ENCODE data around the gene CCDC177. TPM values are rescaled to one million over a fixed set of nuclear protein-coding genes. Genes with fewer than 3 reads are reported as not detected.

The CCDC177 gene
- total and polyA plus RNA-seq, 2 experiments from 2014 or later: not detected

DNA sequence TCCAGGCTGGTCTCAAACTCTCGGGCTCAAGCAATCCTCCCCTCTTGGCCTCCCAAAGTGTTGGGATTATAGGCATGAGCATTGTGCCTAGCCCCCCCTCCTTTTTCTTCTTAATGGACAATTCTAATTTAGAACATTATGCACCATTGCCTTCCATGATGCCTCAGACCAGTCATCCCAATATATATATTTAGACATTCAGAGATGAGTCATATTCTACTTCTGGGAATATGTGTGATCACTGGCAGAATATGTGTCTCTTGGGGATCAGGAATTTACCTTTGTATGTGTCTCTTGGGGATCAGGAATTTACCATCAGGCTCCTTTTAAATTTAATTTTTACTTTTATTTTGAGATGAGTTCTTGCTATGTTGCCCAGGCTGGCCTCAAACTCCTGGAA is 7.5 kb upstream of the CCDC177 start:
- no peak overlapping the region for H3K27ac ChIP-seq
- no peaks in the 10 kb centered on the region for H3K9me3 ChIP-seq (ENCODE audit: low read depth)
- H3K36me3 ChIP-seq (ENCODE audit: low read depth): no peaks in the 10 kb centered on the region
- no peaks in the 10 kb centered on the region for H3K9me2 ChIP-seq (ENCODE audit: insufficient read depth)
- no peak overlapping the region for H3K9ac ChIP-seq
- no peak overlapping the region for H3K4me3 ChIP-seq
- H3K27me3 ChIP-seq (replicated peaks; ENCODE audit: insufficient read depth): 0 out of 2 replicates have a peak, but pooled peaks cover under 1% of the 10 kb centered on the region
- in situ Hi-C loops (cut with MboI): loop anchor here (10.0 to 25.0 kb wide), 2 partner anchors 143 to 455 kb away; no protein-coding TSS in a partner anchor
- peak; percentile 73 for DNase-seq
- peaks cover 15% of the 10 kb centered on the region; the same call in 1 of the 2 replicates for H3K4me1 ChIP-seq (ENCODE audit: insufficient read depth)
- H4K20me1 ChIP-seq (ENCODE audit: insufficient read depth): no peaks in the 10 kb centered on the region
- 88 to 96% methylated on average over 1 of the region's 1 CpG for WGBS, 2 experiments (ENCODE audit: low coverage in 1 of 2, low lambda C conversion rate in 2 of 2, missing lambda C conversion rate in 2 of 2)
- no peaks in the 10 kb centered on the region for H3K79me2 ChIP-seq (ENCODE audit: insufficient read depth)
- peaks cover 8% of the 10 kb centered on the region; the same call in 1 of the 2 replicates for H3F3A ChIP-seq (ENCODE audit: insufficient read depth)
- no peak overlapping the region for H2AFZ ChIP-seq
- no peak for TF ChIP-seq EZH2phosphoT487 (IDR thresholded peaks at IDR 0.05; ENCODE audit: insufficient read depth, low read depth)
- TF ChIP-seq EZH2 (IDR thresholded peaks at IDR 0.05; ENCODE audit: insufficient read depth, poor library complexity, severe bottlenecking): no peak
- no peak overlapping the region for H3K4me2 ChIP-seq (ENCODE audit: unreplicated experiment)

DNA sequence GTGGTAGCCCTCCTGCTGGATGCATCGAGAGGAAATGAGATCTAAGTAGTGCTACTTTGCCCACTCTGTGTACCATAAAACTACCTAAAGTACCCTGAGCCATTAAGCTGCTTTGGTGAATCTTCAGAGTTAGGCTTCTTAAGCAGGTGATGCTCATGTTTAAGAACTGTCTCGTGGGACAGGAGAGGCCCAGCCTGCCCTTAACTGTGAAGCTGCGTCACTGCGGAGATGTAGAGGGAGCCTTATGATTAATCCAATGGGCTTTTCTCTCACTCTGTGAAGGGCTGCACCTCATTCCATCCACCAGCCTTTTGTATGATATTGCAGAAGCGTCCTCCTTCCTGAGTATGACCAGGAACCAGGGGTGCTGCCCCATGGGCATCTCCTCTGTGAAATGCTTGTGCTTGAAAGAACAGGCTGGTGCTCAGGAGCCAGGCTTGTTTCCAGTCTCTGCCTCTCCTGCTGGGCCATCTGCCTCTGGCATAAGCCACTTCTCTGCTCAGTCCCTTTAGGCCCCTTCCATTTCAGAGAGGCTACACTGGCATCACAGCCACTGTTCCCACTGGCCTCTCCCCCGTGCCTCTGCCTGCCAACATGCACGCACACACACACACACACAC is 6.8 kb upstream of the CCDC177 start:
- Histone ChIP-seq H3K4me2 (ENCODE audit: unreplicated experiment) (no peak overlapping the region), H3K9ac (no peak overlapping the region), H3K27me3 (replicated peaks; ENCODE audit: insufficient read depth) (peaks cover 8% of the 10 kb centered on the region; the same call in 1 of the 2 replicates), H3K27ac (no peak overlapping the region), H3K79me2 (ENCODE audit: insufficient read depth) (no peaks in the 10 kb centered on the region), H3K36me3 (ENCODE audit: low read depth) (no peaks in the 10 kb centered on the region), H3K9me2 (ENCODE audit: insufficient read depth) (no peaks in the 10 kb centered on the region), H3K9me3 (ENCODE audit: low read depth) (no peaks in the 10 kb centered on the region), H3F3A (ENCODE audit: insufficient read depth) (peaks cover 8% of the 10 kb centered on the region; the same call in 1 of the 2 replicates), H4K20me1 (ENCODE audit: insufficient read depth) (no peaks in the 10 kb centered on the region), H3K4me3 (no peak overlapping the region), H3K4me1 (ENCODE audit: insufficient read depth) (peaks cover 15% of the 10 kb centered on the region; the same call in 1 of the 2 replicates), H2AFZ (no peak overlapping the region)
- WGBS, 2 experiments (ENCODE audit: low coverage in 1 of 2, low lambda C conversion rate in 2 of 2, missing lambda C conversion rate in 2 of 2): 88% methylated on average over 7 of the region's 7 CpGs
- no peak for DNase-seq
- TF ChIP-seq EZH2 (IDR thresholded peaks at IDR 0.05; ENCODE audit: insufficient read depth, poor library complexity, severe bottlenecking): no peak
- no peak for TF ChIP-seq EZH2phosphoT487 (IDR thresholded peaks at IDR 0.05; ENCODE audit: insufficient read depth, low read depth)
- in situ Hi-C loops (cut with MboI): loop anchor here (10.0 to 25.0 kb wide), 2 partner anchors 143 to 456 kb away; no protein-coding TSS in a partner anchor

DNA sequence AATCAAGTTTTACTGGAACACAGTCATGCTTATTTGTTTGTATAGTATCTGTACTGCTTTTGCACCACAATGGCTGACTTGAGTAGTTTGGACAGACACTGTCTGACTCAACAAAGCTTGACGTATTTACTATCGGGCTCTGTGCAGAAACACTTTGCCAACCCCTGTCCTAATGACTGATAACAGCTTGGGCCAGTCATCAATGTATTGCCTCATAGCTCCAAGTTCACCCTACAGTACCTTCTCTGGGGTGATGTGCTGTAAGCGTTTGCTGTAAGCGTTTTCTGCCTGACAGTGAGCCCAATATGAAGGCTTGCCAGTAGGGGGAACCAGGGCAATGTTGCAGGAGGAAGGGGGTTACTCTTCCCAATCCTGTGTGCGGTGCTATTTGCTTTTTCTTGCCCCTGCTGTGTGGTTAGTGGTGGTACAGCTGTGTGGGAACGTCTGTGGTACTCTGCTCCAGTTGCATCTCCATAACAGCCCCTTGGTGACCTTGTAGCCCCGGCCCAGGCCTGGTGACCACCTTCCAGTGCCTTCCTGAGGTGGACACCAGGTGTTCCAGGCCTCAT is 5.4 kb upstream of the CCDC177 start:
- Histone ChIP-seq H3K4me1 (ENCODE audit: insufficient read depth) (peaks cover 15% of the 10 kb centered on the region; the same call in 1 of the 2 replicates), H3K4me2 (ENCODE audit: unreplicated experiment) (no peak overlapping the region), H3K27ac (peak overlapping the region; percentile 39; the same call in 1 of the 2 replicates), H3K9me3 (ENCODE audit: low read depth) (no peaks in the 10 kb centered on the region), H3K9me2 (ENCODE audit: insufficient read depth) (no peaks in the 10 kb centered on the region), H3K79me2 (ENCODE audit: insufficient read depth) (no peaks in the 10 kb centered on the region), H4K20me1 (ENCODE audit: insufficient read depth) (no peaks in the 10 kb centered on the region), H3F3A (ENCODE audit: insufficient read depth) (peaks cover 8% of the 10 kb centered on the region; the same call in 1 of the 2 replicates), H3K9ac (no peak overlapping the region), H3K36me3 (ENCODE audit: low read depth) (no peaks in the 10 kb centered on the region), H3K4me3 (no peak overlapping the region), H3K27me3 (replicated peaks; ENCODE audit: insufficient read depth) (peaks cover 22% of the 10 kb centered on the region; the same call in 1 of the 2 replicates), H2AFZ (0 out of 2 replicates have a peak overlapping the region, but pooled peaks have one; percentile 20)
- DNase-seq: peak; percentile 96
- in situ Hi-C loops (cut with MboI): loop anchor here (10.0 to 25.0 kb wide), 2 partner anchors 145 to 457 kb away; no protein-coding TSS in a partner anchor
- TF ChIP-seq EZH2phosphoT487 (IDR thresholded peaks at IDR 0.05; ENCODE audit: insufficient read depth, low read depth) (no peak), EZH2 (IDR thresholded peaks at IDR 0.05; ENCODE audit: insufficient read depth, poor library complexity, severe bottlenecking) (no peak)
- 19% methylated on average over 7 of the region's 7 CpGs for WGBS, 2 experiments (ENCODE audit: low coverage in 1 of 2, low lambda C conversion rate in 2 of 2, missing lambda C conversion rate in 2 of 2)

DNA sequence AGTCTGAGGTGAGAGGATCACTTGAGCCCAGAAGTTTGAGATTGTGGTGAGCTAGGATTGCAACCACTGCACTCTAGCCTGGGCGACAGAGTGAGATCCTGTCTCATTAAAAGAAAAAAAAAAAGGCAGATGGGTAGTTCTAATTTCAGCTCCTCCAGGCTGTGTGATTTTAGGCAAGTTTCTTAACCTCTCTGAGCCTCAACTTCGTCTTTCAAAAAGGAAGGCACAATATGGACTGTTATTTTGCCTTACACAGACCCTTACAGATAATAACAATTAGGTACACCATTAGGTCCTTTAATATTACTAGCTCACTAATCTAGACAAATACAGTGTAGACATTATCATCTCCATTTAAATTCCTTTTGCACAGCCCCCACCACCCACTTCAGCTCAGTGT is 4.8 kb upstream of the CCDC177 start:
- in situ Hi-C loops (cut with MboI): loop anchor here (25.0 kb wide), 1 partner anchor 458 kb away; no protein-coding TSS in a partner anchor
- DNase-seq: no peak
- WGBS, 2 experiments (ENCODE audit: low coverage in 1 of 2, low lambda C conversion rate in 2 of 2, missing lambda C conversion rate in 2 of 2): 61 to 67% methylated on average over 2 of the region's 2 CpGs

More for the DNA sequence above, 4.8 kb upstream of the CCDC177 start:
- Histone ChIP-seq H3K79me2 (ENCODE audit: insufficient read depth) (no peaks in the 10 kb centered on the region), H4K20me1 (ENCODE audit: insufficient read depth) (no peaks in the 10 kb centered on the region), H3F3A (ENCODE audit: insufficient read depth) (peaks cover 8% of the 10 kb centered on the region; the same call in 1 of the 2 replicates), H3K9me3 (ENCODE audit: low read depth) (no peaks in the 10 kb centered on the region), H3K9ac (no peak overlapping the region), H3K36me3 (ENCODE audit: low read depth) (no peaks in the 10 kb centered on the region), H3K4me3 (no peak overlapping the region), H3K27me3 (replicated peaks; ENCODE audit: insufficient read depth) (peaks cover 26% of the 10 kb centered on the region), H3K9me2 (ENCODE audit: insufficient read depth) (no peaks in the 10 kb centered on the region), H3K4me1 (ENCODE audit: insufficient read depth) (peaks cover 15% of the 10 kb centered on the region; the same call in 1 of the 2 replicates), H2AFZ (0 out of 2 replicates have a peak overlapping the region, but pooled peaks have one; percentile 20), H3K4me2 (ENCODE audit: unreplicated experiment) (no peak overlapping the region), H3K27ac (peak overlapping the region; percentile 39)
- TF ChIP-seq EZH2phosphoT487 (IDR thresholded peaks at IDR 0.05; ENCODE audit: insufficient read depth, low read depth) (no peak), EZH2 (IDR thresholded peaks at IDR 0.05; ENCODE audit: insufficient read depth, poor library complexity, severe bottlenecking) (no peak)
